SK-N-SH treated with all-trans-retinoic acid at 6 μM for 48 hours (cell line): ENCODE data around the gene ZNF644.

Experiments used
- ATAC-seq: fragments of 200-7000 bp; cut with Tn5 transposase; 3 replicates; pipeline ENCODE4 v1.9.1; 2020; ENCODE audit warnings: mild to moderate bottlenecking, moderate library complexity
- ARNTL ChIP-seq: fragments of 450-650 bp; formaldehyde crosslinking; IDR thresholded peaks from 2 replicates; pipeline ENCODE4 v1.5.0; 2020; ENCODE audit warnings: low read depth, mild to moderate bottlenecking, moderate library complexity, borderline replicate concordance
- BACH2 ChIP-seq: fragments of 250-450 bp; sonication (Bioruptor Pico); IDR thresholded peaks from 2 replicates; pipeline ENCODE4 v1.9.0; 2021; ENCODE audit warnings: mild to moderate bottlenecking, borderline replicate concordance
- CREB5 ChIP-seq: fragments of 250-450 bp; sonication (Bioruptor Pico); IDR thresholded peaks from 2 replicates; pipeline ENCODE4 v1.5.1; 2020; ENCODE audit warnings: low read depth, mild to moderate bottlenecking, moderate library complexity
- CSDC2 ChIP-seq: fragments of 250-450 bp; sonication (Bioruptor Pico); IDR thresholded peaks from 2 replicates; pipeline ENCODE4 v1.5.0; 2020; ENCODE audit warnings: mild to moderate bottlenecking, moderate library complexity
- CSRNP3 ChIP-seq: fragments of 250-450 bp; sonication (Bioruptor Pico); IDR thresholded peaks from 2 replicates; pipeline ENCODE4 v1.5.1; 2021; ENCODE audit warnings: mild to moderate bottlenecking, moderate library complexity
- ESRRG ChIP-seq: fragments of 250-450 bp; sonication (Bioruptor Pico); IDR thresholded peaks from 2 replicates; pipeline ENCODE4 v1.6.1; 2021; ENCODE audit warnings: mild to moderate bottlenecking
- GLIS3 ChIP-seq: fragments of 250-450 bp; sonication (Bioruptor Pico); IDR thresholded peaks from 2 replicates; pipeline ENCODE4 v1.5.0; 2020; ENCODE audit warnings: mild to moderate bottlenecking, moderate library complexity
- ISL1 ChIP-seq: fragments of 250-450 bp; sonication (Bioruptor Pico); IDR thresholded peaks from 2 replicates; pipeline ENCODE4 v2.1.2; 2022; ENCODE audit warnings: mild to moderate bottlenecking, moderate library complexity
- OSR1 ChIP-seq: fragments of 250-450 bp; sonication (Bioruptor Pico); IDR thresholded peaks from 2 replicates; pipeline ENCODE4 v1.8.0; 2022; ENCODE audit warnings: moderate library complexity, mild to moderate bottlenecking, inconsistent platforms
- PATZ1 ChIP-seq: fragments of 250-450 bp; sonication (Bioruptor Pico); IDR thresholded peaks from 2 replicates; pipeline ENCODE4 v1.8.0; 2020; ENCODE audit warnings: mild to moderate bottlenecking, moderate library complexity, borderline replicate concordance
- POU6F1 ChIP-seq: fragments of 250-450 bp; sonication (Bioruptor Pico); IDR thresholded peaks from 2 replicates; pipeline ENCODE4 v1.8.0; 2021; ENCODE audit warnings: low read depth, mild to moderate bottlenecking, moderate library complexity, borderline replicate concordance
- PPARA ChIP-seq: fragments of 250-450 bp; sonication (Bioruptor Pico); IDR thresholded peaks from 2 replicates; pipeline ENCODE4 v1.5.0; 2020; ENCODE audit warnings: mild to moderate bottlenecking, borderline replicate concordance
- RARB ChIP-seq: fragments of 250-450 bp; sonication (Bioruptor Pico); IDR thresholded peaks from 2 replicates; pipeline ENCODE4 v1.8.0; 2021; ENCODE audit warnings: mild to moderate bottlenecking, moderate library complexity
- SNAI2 ChIP-seq: fragments of 250-450 bp; sonication (Bioruptor Pico); IDR thresholded peaks from 2 replicates; pipeline ENCODE4 v1.5.0; 2020; ENCODE audit warnings: mild to moderate bottlenecking, moderate library complexity
- TCF4 ChIP-seq: fragments of 250-450 bp; sonication (Bioruptor Pico); IDR thresholded peaks from 2 replicates; pipeline ENCODE4 v1.8.0; 2021; ENCODE audit warnings: mild to moderate bottlenecking, moderate library complexity, borderline replicate concordance
- TOX ChIP-seq: fragments of 250-450 bp; sonication (Bioruptor Pico); IDR thresholded peaks from 2 replicates; pipeline ENCODE4 v1.8.0; 2021; ENCODE audit warnings: mild to moderate bottlenecking, moderate library complexity, borderline replicate concordance
- TSHZ2 ChIP-seq: fragments of 250-450 bp; sonication (Bioruptor Pico); IDR thresholded peaks from 2 replicates; pipeline ENCODE4 v1.5.0; 2020; ENCODE audit warnings: mild to moderate bottlenecking, moderate library complexity
- ZC3H10 ChIP-seq: fragments of 250-450 bp; sonication (Bioruptor Pico); IDR thresholded peaks from 2 replicates; pipeline ENCODE4 v1.5.1; 2021; ENCODE audit warnings: mild to moderate bottlenecking, moderate library complexity
- ZFP3 ChIP-seq: fragments of 250-450 bp; sonication (Bioruptor Pico); IDR thresholded peaks from 2 replicates; pipeline ENCODE4 v1.5.0; 2020; ENCODE audit warnings: mild to moderate bottlenecking, moderate library complexity
- ZFP30 ChIP-seq: fragments of 450-650 bp; formaldehyde crosslinking; IDR thresholded peaks from 2 replicates; pipeline ENCODE4 v1.5.0; 2022; ENCODE audit warnings: mild to moderate bottlenecking, moderate library complexity
- ZNF565 ChIP-seq: fragments of 450-650 bp; formaldehyde crosslinking; conservative IDR thresholded peaks from 2 replicates; pipeline ENCODE4 v1.5.0; 2020; ENCODE audit warnings: low read depth, mild to moderate bottlenecking, moderate library complexity
- ZNF70 ChIP-seq: fragments of 450-650 bp; formaldehyde crosslinking; IDR thresholded peaks from 2 replicates; pipeline ENCODE4 v1.5.0; 2020; ENCODE audit warnings: mild to moderate bottlenecking, moderate library complexity
- ZNF8 ChIP-seq: fragments of 450-650 bp; formaldehyde crosslinking; IDR thresholded peaks from 2 replicates; pipeline ENCODE4 v1.5.0; 2020; ENCODE audit warnings: mild to moderate bottlenecking, moderate library complexity

ZNF644 gene

GRCh38 chr1:90987841-90988240 is 34.0 kb downstream of the ZNF644 start:
- TF ChIP-seq TOX = no peak
- TF ChIP-seq POU6F1 (CRISPR knock-in tag) = no peak
- TF ChIP-seq PPARA = no peak
- no peak for TF ChIP-seq ZNF70 (CRISPR knock-in tag)
- no peak for TF ChIP-seq ISL1 (CRISPR knock-in tag)
- TF ChIP-seq PATZ1 (CRISPR knock-in tag) = no peak
- no peak for TF ChIP-seq CSRNP3 (CRISPR knock-in tag)
- TF ChIP-seq ARNTL = no peak
- no peak for TF ChIP-seq ZNF565 (CRISPR knock-in tag)
- TF ChIP-seq BACH2 (CRISPR knock-in tag) = no peak
- TF ChIP-seq ZC3H10 (CRISPR knock-in tag) = no peak
- TF ChIP-seq TSHZ2 (CRISPR knock-in tag) = no peak
- TF ChIP-seq ESRRG (CRISPR knock-in tag) = no peak
- no peak for TF ChIP-seq SNAI2 (CRISPR knock-in tag)
- ATAC-seq = no peak

- TF ChIP-seq BACH2 (CRISPR knock-in tag) = no peak
- no peak for TF ChIP-seq RARB
- TF ChIP-seq ZC3H10 (CRISPR knock-in tag) = no peak
- no peak for TF ChIP-seq PATZ1 (CRISPR knock-in tag)
- TF ChIP-seq CSDC2 (CRISPR knock-in tag) = no peak
- TF ChIP-seq GLIS3 = no peak
- no peak for TF ChIP-seq ZFP30 (CRISPR knock-in tag)
- no peak for TF ChIP-seq SNAI2 (CRISPR knock-in tag)
- no peak for TF ChIP-seq ZNF565 (CRISPR knock-in tag)
- no peak for TF ChIP-seq ZNF8 (CRISPR knock-in tag)
- no peak for TF ChIP-seq PPARA
- TF ChIP-seq OSR1 (CRISPR knock-in tag) = no peak
- no peak for TF ChIP-seq ZFP3
- no peak for TF ChIP-seq TCF4 (CRISPR knock-in tag)
- no peak for TF ChIP-seq TSHZ2 (CRISPR knock-in tag)
- TF ChIP-seq CREB5 = no peak
- TF ChIP-seq, all 23 proteins: peak for 0
- no peak for ATAC-seq
Observed at GRCh38 chr1:90986953-90987352, 34.9 kb downstream of the ZNF644 start.
